NCI-H2171 treated with DMSO at 0.1 percent for 48 hours (cell line): ENCODE data around the gene CCNA2.

Experiments
- DNase-seq: peaks from one replicate; lab custom pipeline; 2025; lab: John Stamatoyannopoulos, UW

Gene CCNA2

GRCh38 chr4:121801715-121802075 lies 22.0 kb downstream of the CCNA2 start:
- no peak for DNase-seq

GRCh38 chr4:121800961-121801714 lies 22.5 kb downstream of the CCNA2 start, which contains the start of gene EXOSC9:
Gene EXOSC9, plus strand, starts transcription at chr4:121801323. Its CDS starts 102 bp downstream, at chr4:121801425.
- DNase-seq: peak; percentile 73

GRCh38 chr4:121800638-121800960 lies 23.1 kb downstream of the CCNA2 start:
- DNase-seq: no peak

GRCh38 chr4:121799867-121800501 lies 23.7 kb downstream of the CCNA2 start:
- DNase-seq: no peak

GRCh38 chr4:121799208-121799823 lies 24.4 kb downstream of the CCNA2 start:
- no peak for DNase-seq

GRCh38 chr4:121796283-121796682 lies 27.4 kb downstream of the CCNA2 start:
- DNase-seq: no peak

GRCh38 chr4:121794505-121795188 lies 29.0 kb downstream of the CCNA2 start:
- no peak for DNase-seq

- no peak for DNase-seq
Observed at GRCh38 chr4:121792966-121793365, 30.7 kb downstream of the CCNA2 start.

GRCh38 chr4:121791481-121791880 lies 32.2 kb downstream of the CCNA2 start:
- DNase-seq: no peak

- no peak for DNase-seq
Observed at GRCh38 chr4:121790976-121791375, 32.7 kb downstream of the CCNA2 start.

GRCh38 chr4:121789960-121790829 lies 33.5 kb downstream of the CCNA2 start:
- no peak for DNase-seq

- no peak for DNase-seq
Observed at GRCh38 chr4:121789455-121789854, 34.2 kb downstream of the CCNA2 start.

GRCh38 chr4:121788896-121789295 lies 34.8 kb downstream of the CCNA2 start:
- no peak for DNase-seq

- DNase-seq: no peak
Observed at GRCh38 chr4:121786221-121786620, 37.5 kb downstream of the CCNA2 start.

GRCh38 chr4:121785479-121785878 lies 38.2 kb downstream of the CCNA2 start:
- DNase-seq: no peak

GRCh38 chr4:121784975-121785374 lies 38.7 kb downstream of the CCNA2 start:
- no peak for DNase-seq

GRCh38 chr4:121784401-121784800 lies 39.3 kb downstream of the CCNA2 start:
- no peak for DNase-seq

GRCh38 chr4:121783210-121783609 lies 40.5 kb downstream of the CCNA2 start:
- DNase-seq: no peak

- no peak for DNase-seq
Observed at GRCh38 chr4:121778991-121779628, 44.6 kb downstream of the CCNA2 start.

- no peak for DNase-seq
Observed at GRCh38 chr4:121777625-121778024, 46.1 kb downstream of the CCNA2 start.
